ACC112 (cell line): ENCODE data around the gene TYRP1.

Source experiments
- H2AFZ ChIP-seq: fragments of 200-600 bp; sonication (generic); one replicate; pipeline ENCODE4 v1.6.0; 2017; ENCODE audit warnings: antibody characterized with exemption, low read length; ENCODE audit not compliant: unreplicated experiment
- H3K27ac ChIP-seq: fragments of 200-600 bp; sonication (generic); 2 replicates; pipeline ENCODE4 v1.5.1; 2014; ENCODE audit warnings: low read depth, mild to moderate bottlenecking, antibody characterized with exemption, low read length, moderate library complexity
- H3K27me3 ChIP-seq: fragments of 200-600 bp; sonication (generic); 2 replicates; pipeline ENCODE4 v1.6.1; 2014; ENCODE audit warnings: mild to moderate bottlenecking, antibody characterized with exemption, low read length, moderate library complexity, mixed read lengths; ENCODE audit not compliant: insufficient read depth
- H3K36me3 ChIP-seq: fragments of 200-600 bp; sonication (generic); 2 replicates; pipeline ENCODE4 v1.6.1; 2016; ENCODE audit warnings: mild to moderate bottlenecking, antibody characterized with exemption, low read length, moderate library complexity, mixed read lengths; ENCODE audit not compliant: insufficient read depth
- H3K4me1 ChIP-seq: fragments of 200-600 bp; sonication (generic); one replicate; pipeline ENCODE4 v1.6.1; 2016; ENCODE audit warnings: low read length, mixed read lengths; ENCODE audit not compliant: insufficient read depth, unreplicated experiment, control insufficient read depth
- H3K4me3 ChIP-seq: fragments of 200-600 bp; sonication (generic); 2 replicates; pipeline ENCODE4 v1.5.1; 2014; ENCODE audit warnings: mild to moderate bottlenecking, low read depth, low read length
- H3K79me2 ChIP-seq: fragments of 200-600 bp; sonication (generic); one replicate; pipeline ENCODE4 v1.6.0; 2016; ENCODE audit warnings: low read length; ENCODE audit not compliant: control insufficient read depth, unreplicated experiment, insufficient read depth

TYRP1 gene

GRCh38 chr9:12696931-12697622, 3.9 kb downstream of the TYRP1 start:
- Histone ChIP-seq H3K4me1 (peaks cover 6% of the 10 kb centered on the region), H3K4me3 (no peak overlapping the region)

GRCh38 chr9:12697719-12698118, 4.5 kb downstream of the TYRP1 start:
- no peaks in the 10 kb centered on the region for H3K79me2 ChIP-seq
- no peak overlapping the region for H3K4me3 ChIP-seq
- H3K27me3 ChIP-seq, result no peaks in the 10 kb centered on the region
- H3K36me3 ChIP-seq, result no peaks in the 10 kb centered on the region
- H2AFZ ChIP-seq, result peak overlapping the region; percentile 41
- H3K4me1 ChIP-seq, result peaks cover 6% of the 10 kb centered on the region
- no peak overlapping the region for H3K27ac ChIP-seq

More at GRCh38 chr9:12696931-12697622, 3.9 kb downstream of the TYRP1 start:
- Histone ChIP-seq H3K27ac (no peak overlapping the region), H3K36me3 (no peaks in the 10 kb centered on the region), H2AFZ (peak overlapping the region; percentile 41), H3K79me2 (no peaks in the 10 kb centered on the region), H3K27me3 (no peaks in the 10 kb centered on the region)

GRCh38 chr9:12698266-12698665, 5.1 kb downstream of the TYRP1 start:
- peak overlapping the region; percentile 41 for H2AFZ ChIP-seq
- no peak overlapping the region for H3K27ac ChIP-seq
- H3K4me3 ChIP-seq, result no peak overlapping the region
- no peaks in the 10 kb centered on the region for H3K79me2 ChIP-seq
- H3K27me3 ChIP-seq, result no peaks in the 10 kb centered on the region
- no peaks in the 10 kb centered on the region for H3K36me3 ChIP-seq
- H3K4me1 ChIP-seq, result peaks cover 6% of the 10 kb centered on the region

- Histone ChIP-seq H3K79me2 (no peaks in the 10 kb centered on the region), H3K27ac (no peak overlapping the region), H3K4me3 (no peak overlapping the region), H3K27me3 (no peaks in the 10 kb centered on the region), H3K36me3 (no peaks in the 10 kb centered on the region), H3K4me1 (peaks cover 6% of the 10 kb centered on the region), H2AFZ (no peak overlapping the region)
Observed at GRCh38 chr9:12698986-12699385, 5.8 kb downstream of the TYRP1 start.

- peaks cover 6% of the 10 kb centered on the region for H3K4me1 ChIP-seq
- H3K36me3 ChIP-seq, result no peaks in the 10 kb centered on the region
- H3K27ac ChIP-seq, result no peak overlapping the region
- H3K79me2 ChIP-seq, result no peaks in the 10 kb centered on the region
- H3K4me3 ChIP-seq, result no peak overlapping the region
- H3K27me3 ChIP-seq, result no peaks in the 10 kb centered on the region
- no peak overlapping the region for H2AFZ ChIP-seq
Observed at GRCh38 chr9:12699529-12699928, 6.3 kb downstream of the TYRP1 start.

GRCh38 chr9:12701126-12701525, 7.9 kb downstream of the TYRP1 start:
- Histone ChIP-seq H3K4me1 (peaks cover 6% of the 10 kb centered on the region), H3K36me3 (no peaks in the 10 kb centered on the region), H3K4me3 (no peak overlapping the region), H3K79me2 (no peaks in the 10 kb centered on the region), H3K27ac (no peak overlapping the region), H2AFZ (no peak overlapping the region), H3K27me3 (no peaks in the 10 kb centered on the region)

GRCh38 chr9:12702160-12702758, 9.1 kb downstream of the TYRP1 start:
- Histone ChIP-seq H3K27me3 (no peaks in the 10 kb centered on the region), H3K4me1 (peaks cover 6% of the 10 kb centered on the region), H2AFZ (no peak overlapping the region), H3K27ac (no peak overlapping the region), H3K79me2 (no peaks in the 10 kb centered on the region), H3K36me3 (no peaks in the 10 kb centered on the region), H3K4me3 (no peak overlapping the region)

GRCh38 chr9:12703996-12704395, 10.8 kb downstream of the TYRP1 start:
- no peaks in the 10 kb centered on the region for H3K36me3 ChIP-seq

GRCh38 chr9:12705738-12706391, 12.7 kb downstream of the TYRP1 start:
- H3K36me3 ChIP-seq, result no peaks in the 10 kb centered on the region
- no peaks in the 10 kb centered on the region for H3K27me3 ChIP-seq
- H3K27ac ChIP-seq, result no peak overlapping the region
- H3K4me1 ChIP-seq, result peaks cover 11% of the 10 kb centered on the region
- H3K79me2 ChIP-seq, result no peaks in the 10 kb centered on the region
- peak overlapping the region; percentile 49 for H2AFZ ChIP-seq
- no peak overlapping the region for H3K4me3 ChIP-seq

More at GRCh38 chr9:12703996-12704395, 10.8 kb downstream of the TYRP1 start:
- no peaks in the 10 kb centered on the region for H3K27me3 ChIP-seq
- no peak overlapping the region for H3K4me3 ChIP-seq
- peaks cover 8% of the 10 kb centered on the region for H3K4me1 ChIP-seq
- H3K27ac ChIP-seq, result no peak overlapping the region
- H3K79me2 ChIP-seq, result no peaks in the 10 kb centered on the region
- H2AFZ ChIP-seq, result no peak overlapping the region

- peak overlapping the region; percentile 65 for H2AFZ ChIP-seq
- H3K4me1 ChIP-seq, result peaks cover 11% of the 10 kb centered on the region
- no peak overlapping the region for H3K4me3 ChIP-seq
- H3K79me2 ChIP-seq, result no peaks in the 10 kb centered on the region
- 0 out of 2 replicates have a peak overlapping the region, but pooled peaks have one; percentile 12 for H3K27ac ChIP-seq
- H3K27me3 ChIP-seq, result no peaks in the 10 kb centered on the region
- H3K36me3 ChIP-seq, result no peaks in the 10 kb centered on the region
Observed at GRCh38 chr9:12708562-12709298, 15.5 kb downstream of the TYRP1 start.
